PFSK-1 (cell line): ENCODE results near the gene FOXG1.

Source experiments
- FOXP2 ChIP-seq: optimal IDR thresholded peaks from 2 replicates; pipeline ENCODE3; 2011; ENCODE audit warnings: borderline replicate concordance, control low read depth, inconsistent platforms; ENCODE audit not compliant: insufficient read depth; ENCODE audit errors: extremely low read length, extremely low read depth
- POLR2AphosphoS5 ChIP-seq: IDR thresholded peaks from 2 replicates; pipeline ENCODE4 v1.6.1; 2012; ENCODE audit warnings: low read depth, mild to moderate bottlenecking, control low read depth, low read length, moderate library complexity
- SIN3A ChIP-seq: IDR thresholded peaks from 2 replicates; pipeline ENCODE4 v1.6.1; 2012; ENCODE audit warnings: mild to moderate bottlenecking, low read length, moderate library complexity, borderline replicate concordance; ENCODE audit not compliant: insufficient read depth
- TAF1 ChIP-seq: IDR thresholded peaks from 2 replicates; pipeline ENCODE4 v1.6.1; 2012; ENCODE audit warnings: low read length, control low read depth, borderline replicate concordance; ENCODE audit not compliant: insufficient read depth
- TF ChIP-seq, protein P1 (sequence below), 2 experiments: IDR thresholded peaks; 2 replicates each; pipeline versions ENCODE4 v1.6.1 to v1.8.0; 2011 to 2012; ENCODE audit warnings: low read depth in 2 of 2, low read length in 2 of 2, control low read depth in 1 of 2, inconsistent platforms in 1 of 2, mild to moderate bottlenecking in 1 of 2, moderate library complexity in 1 of 2; ENCODE audit not compliant: insufficient read depth in 1 of 2

The FOXG1 gene

DNA sequence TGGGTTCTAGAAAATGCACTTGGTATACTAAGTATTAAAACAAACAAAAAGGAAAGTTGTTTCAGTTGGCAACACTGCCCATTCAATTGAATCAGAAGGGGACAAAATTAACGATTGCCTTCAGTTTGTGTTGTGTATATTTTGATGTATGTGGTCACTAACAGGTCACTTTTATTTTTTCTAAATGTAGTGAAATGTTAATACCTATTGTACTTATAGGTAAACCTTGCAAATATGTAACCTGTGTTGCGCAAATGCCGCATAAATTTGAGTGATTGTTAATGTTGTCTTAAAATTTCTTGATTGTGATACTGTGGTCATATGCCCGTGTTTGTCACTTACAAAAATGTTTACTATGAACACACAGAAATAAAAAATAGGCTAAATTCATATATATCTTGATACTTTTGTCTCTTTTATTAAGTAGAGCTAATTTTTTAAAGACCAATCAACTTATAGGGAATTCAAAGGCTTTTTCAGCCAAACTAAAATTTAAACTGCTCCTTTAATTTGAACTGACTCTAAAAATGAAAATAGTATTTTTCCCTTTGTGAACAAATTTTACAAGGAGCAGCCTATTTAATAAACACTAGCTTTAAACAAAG lies 2.8 kb downstream of the FOXG1 start:
- TF ChIP-seq TAF1, result no peak

DNA sequence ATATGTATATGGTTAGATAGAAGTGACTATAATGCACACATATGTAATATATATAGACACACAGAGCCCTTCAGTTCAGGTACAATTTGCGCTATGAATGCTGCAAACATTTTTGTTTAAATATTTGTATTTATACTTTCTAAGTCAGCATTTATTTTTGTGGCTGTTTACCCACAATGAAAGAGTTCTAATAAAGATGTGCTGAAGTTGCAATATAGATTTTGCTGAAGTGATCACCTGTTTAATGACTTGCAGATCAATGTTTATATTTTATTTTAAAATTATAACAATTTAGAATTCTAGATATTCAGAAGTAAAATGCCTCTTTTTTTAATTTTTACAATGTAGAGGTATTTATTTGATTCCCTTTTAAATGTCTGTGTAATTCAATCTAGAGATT lies 3.5 kb downstream of the FOXG1 start:
- TF ChIP-seq SIN3A (no peak), TAF1 (no peak)

DNA sequence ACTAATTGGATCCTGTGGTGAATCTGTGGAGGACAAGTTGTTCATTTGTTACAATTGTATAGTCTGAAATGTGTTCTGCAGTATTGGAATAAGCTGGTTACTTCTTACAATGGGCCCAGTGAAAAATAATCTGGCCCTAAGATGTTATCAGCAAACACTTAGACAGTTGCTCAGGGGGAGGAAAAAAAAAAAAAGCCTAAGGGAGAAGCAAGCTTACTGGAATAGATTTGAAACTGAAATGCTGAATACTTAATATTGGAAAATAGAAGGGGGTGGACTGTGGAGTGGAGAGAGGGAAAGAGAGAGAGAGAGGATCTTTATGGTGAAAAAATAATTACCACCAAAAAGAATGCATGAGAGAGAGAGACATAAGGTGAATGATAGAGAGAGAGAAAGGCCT lies 4.0 kb downstream of the FOXG1 start:
- TF ChIP-seq TAF1 (no peak), POLR2AphosphoS5 (no peak), SIN3A (no peak), FOXP2 (no peak)
- TF ChIP-seq, protein P1, sequence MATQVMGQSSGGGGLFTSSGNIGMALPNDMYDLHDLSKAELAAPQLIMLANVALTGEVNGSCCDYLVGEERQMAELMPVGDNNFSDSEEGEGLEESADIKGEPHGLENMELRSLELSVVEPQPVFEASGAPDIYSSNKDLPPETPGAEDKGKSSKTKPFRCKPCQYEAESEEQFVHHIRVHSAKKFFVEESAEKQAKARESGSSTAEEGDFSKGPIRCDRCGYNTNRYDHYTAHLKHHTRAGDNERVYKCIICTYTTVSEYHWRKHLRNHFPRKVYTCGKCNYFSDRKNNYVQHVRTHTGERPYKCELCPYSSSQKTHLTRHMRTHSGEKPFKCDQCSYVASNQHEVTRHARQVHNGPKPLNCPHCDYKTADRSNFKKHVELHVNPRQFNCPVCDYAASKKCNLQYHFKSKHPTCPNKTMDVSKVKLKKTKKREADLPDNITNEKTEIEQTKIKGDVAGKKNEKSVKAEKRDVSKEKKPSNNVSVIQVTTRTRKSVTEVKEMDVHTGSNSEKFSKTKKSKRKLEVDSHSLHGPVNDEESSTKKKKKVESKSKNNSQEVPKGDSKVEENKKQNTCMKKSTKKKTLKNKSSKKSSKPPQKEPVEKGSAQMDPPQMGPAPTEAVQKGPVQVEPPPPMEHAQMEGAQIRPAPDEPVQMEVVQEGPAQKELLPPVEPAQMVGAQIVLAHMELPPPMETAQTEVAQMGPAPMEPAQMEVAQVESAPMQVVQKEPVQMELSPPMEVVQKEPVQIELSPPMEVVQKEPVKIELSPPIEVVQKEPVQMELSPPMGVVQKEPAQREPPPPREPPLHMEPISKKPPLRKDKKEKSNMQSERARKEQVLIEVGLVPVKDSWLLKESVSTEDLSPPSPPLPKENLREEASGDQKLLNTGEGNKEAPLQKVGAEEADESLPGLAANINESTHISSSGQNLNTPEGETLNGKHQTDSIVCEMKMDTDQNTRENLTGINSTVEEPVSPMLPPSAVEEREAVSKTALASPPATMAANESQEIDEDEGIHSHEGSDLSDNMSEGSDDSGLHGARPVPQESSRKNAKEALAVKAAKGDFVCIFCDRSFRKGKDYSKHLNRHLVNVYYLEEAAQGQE (IDR thresholded peaks at IDR 0.05; ENCODE audit: insufficient read depth in 1 of 2, low read depth in 2 of 2, low read length in 2 of 2), result no peak

DNA sequence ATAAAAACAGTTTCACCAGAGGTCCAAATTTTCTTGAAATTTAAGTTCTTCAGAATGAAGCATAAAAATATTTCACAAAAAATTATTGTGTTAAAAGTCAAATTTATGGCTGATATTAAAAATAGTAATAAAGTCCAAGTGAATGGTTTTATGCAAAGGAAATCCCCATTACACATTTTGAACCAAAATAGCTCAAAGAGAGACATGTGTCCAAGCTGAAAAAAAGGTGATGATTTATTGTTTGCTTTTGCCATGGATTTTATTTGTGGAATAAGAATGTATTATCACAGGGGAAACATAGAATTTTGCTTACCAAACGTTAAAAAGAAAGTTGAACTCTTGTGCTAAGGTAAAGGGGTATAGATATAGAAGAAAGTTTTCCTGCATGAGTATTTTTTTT lies 4.6 kb downstream of the FOXG1 start:
- TF ChIP-seq TAF1 (no peak), SIN3A (no peak), FOXP2 (no peak), POLR2AphosphoS5 (no peak)
- TF ChIP-seq, protein P1 (IDR thresholded peaks at IDR 0.05; ENCODE audit: insufficient read depth in 1 of 2, low read depth in 2 of 2, low read length in 2 of 2), result no peak

DNA sequence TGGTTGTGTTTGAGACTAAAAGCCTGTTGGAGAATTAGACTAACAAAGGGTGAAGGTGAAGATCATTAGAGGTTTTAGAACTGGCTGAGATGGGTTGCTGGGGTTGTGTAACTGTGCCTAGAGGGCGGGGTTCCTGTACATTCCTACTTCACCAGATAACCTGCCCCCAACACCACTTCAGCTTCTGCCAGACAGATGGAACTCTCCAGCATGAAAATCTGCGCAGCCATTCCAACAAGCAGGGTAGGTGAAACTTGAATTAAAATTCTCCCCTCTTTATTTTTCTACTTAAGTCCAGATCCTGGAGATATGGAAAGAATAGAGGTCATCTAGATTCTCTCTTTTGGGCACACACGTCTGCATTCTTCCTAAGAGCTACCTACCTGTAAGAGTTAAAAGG lies 6.0 kb downstream of the FOXG1 start:
- TF ChIP-seq, protein P1 (IDR thresholded peaks at IDR 0.05; ENCODE audit: insufficient read depth in 1 of 2, low read depth in 2 of 2, low read length in 2 of 2), result no peak
- TF ChIP-seq TAF1, result no peak
- TF ChIP-seq SIN3A, result no peak
- no peak for TF ChIP-seq FOXP2
- no peak for TF ChIP-seq POLR2AphosphoS5

DNA sequence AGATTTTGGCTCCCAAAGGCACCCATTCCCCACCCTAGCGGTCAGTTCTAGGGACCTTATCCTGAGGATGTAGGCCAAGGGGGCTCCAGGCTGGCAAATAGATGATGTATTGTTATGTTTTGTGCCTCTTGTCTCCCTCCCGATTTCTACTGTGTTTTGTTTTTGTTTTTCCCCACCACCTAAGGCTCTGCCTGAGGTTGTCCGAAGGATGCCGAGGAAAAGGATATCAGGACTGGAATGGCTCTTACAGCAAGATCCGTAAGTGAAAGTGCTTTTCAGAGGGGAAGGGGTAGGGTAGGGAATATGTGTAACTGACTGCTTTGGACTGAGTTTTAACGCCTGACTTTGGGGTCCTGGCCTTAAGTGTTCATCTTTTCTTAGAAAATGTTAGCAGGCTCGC lies 6.6 kb downstream of the FOXG1 start:
- TF ChIP-seq POLR2AphosphoS5 (no peak), SIN3A (no peak), TAF1 (no peak), FOXP2 (no peak)
- TF ChIP-seq, protein P1 (IDR thresholded peaks at IDR 0.05; ENCODE audit: insufficient read depth in 1 of 2, low read depth in 2 of 2, low read length in 2 of 2), result no peak
